GM18519 (cell line): ENCODE measurements around the gene U2AF1.
"Not testable (repeated sequence)": the region's sequence is repeated elsewhere in the genome, so short reads cannot be mapped to it uniquely, and the experiment has no call there.

Experiments
- ATAC-seq: cut with Tn5 transposase; IDR thresholded peaks from one replicate; pipeline ENCODE4 v1.9.1; 2021; ENCODE audit warnings: mild to moderate bottlenecking, moderate library complexity; ENCODE audit not compliant: unreplicated experiment, low FRiP score

U2AF1 gene, protein sequence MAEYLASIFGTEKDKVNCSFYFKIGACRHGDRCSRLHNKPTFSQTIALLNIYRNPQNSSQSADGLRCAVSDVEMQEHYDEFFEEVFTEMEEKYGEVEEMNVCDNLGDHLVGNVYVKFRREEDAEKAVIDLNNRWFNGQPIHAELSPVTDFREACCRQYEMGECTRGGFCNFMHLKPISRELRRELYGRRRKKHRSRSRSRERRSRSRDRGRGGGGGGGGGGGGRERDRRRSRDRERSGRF

DNA sequence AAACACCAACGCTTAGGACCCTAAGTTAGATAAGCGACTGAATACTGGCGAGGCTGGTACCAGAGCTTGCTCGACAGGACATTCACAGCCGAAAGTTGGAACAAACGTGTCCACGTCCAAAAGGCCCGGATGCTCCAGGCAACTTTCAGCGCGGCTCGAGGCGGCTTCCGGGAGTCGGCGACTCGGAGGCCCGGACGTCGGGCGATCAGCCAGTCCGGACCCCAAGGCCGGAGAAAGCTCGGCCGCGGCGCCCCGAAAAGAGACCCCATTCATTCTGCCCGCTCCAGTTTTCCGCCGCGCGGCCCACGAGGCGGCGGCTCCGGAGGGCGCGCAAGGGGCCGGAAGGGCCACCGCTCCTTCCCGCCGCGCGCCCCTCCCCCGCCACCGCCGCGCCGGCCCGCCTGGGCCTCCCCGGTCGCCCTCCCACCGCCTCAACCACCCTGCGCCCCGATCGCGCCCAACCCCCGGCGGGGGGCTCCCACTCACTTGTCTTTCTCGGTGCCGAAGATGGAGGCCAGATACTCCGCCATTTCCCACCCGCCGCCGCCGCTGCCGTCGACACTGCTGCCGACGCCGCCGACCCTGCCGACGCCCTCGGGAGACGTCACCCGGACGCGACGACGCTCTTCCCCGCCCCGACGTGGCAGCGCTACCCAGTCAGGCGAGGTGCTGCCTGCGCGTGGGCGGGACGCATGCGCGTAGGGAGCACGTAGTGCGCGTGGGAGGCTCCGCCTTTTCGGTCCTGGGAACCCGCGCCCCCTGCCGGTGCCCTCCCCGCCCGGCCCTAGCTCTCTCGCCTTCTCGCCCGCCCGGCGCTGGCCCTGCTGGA, at the start of gene U2AF1:
TSS of gene U2AF1 (minus strand) at position 606 of the 829 bp plus-strand sequence. CDS start at position 530, 76 bp downstream.
- not testable (repeated sequence) for ATAC-seq

DNA sequence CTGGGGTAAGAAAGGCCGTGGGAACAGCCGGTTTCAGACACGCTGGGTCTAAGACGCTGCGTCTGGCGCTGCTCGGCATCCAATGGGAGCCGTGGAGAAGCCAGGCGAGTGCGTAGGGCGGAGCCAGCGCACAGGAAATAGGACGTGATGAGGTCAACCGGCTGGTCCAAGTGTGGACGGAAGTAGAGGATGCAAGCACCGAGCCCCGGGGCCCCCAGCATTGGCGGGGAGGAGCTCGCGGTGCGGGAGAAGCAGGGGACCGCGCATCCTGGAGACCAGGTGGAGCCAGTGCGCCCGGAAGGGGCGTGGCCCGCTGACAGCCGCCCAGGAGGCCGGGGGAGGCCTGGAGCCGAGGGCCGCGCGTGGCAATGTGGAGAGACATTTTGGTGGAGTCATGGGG, 46.2 kb upstream of the U2AF1 start:
- ATAC-seq = not testable (repeated sequence)

DNA sequence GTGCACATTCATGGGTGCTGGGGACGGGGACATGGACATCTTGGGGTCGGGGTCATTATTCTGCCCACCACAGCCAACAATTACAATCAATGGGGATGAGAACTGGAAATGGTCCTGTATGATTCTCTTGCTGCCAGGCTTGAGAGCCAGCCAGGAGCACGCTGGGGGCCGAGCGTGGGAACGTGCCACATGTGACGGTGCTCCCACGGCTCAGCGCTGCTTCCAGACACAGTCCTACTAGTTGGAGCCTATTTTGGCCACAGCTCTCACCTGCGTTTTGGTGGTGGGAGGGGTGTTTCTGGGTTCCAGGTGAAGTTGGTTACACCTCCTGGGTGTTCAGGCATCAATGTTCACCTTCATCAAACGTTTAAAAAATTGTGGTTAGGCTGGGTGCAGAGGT, 42.0 kb upstream of the U2AF1 start:
- not testable (repeated sequence) for ATAC-seq

DNA sequence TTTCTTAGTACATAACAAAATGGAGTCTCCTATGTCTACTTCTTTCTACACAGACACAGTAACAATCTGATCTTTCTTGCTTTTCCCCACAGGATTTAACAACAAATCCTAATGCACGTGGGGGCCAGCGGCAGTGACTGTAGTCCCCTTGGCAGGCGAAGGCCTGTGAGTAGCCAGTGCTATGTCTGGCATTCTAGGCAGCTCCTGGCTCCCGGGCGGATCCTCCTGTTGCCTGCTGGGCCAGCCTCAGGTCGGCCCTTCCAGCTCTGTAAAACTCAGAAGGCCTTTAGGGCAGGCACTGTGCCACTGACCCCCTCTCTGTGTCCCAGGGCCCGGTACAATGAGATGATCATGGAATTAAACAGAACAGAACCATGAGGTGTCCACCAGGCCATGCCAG, 40.6 kb upstream of the U2AF1 start:
- ATAC-seq = not testable (repeated sequence)

DNA sequence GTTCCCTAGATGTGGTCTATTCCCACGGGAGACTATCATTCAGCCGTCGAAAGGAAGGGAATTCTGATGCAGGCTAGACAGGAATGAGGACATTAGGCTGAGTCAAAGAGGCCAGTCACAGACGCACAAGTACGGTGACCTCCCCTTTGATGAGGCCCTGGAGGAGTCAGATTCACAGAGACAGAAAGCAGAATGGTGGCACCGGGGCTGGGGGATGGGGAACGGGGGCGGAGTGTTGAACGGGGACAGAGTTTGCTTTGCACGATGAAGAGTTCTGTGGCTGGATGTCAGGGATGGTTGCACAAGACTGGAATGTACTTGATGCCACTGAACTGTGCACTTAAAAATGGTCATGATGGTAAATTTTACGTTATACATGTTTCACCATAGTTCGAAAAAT, 39.3 kb upstream of the U2AF1 start:
- not testable (repeated sequence) for ATAC-seq

DNA sequence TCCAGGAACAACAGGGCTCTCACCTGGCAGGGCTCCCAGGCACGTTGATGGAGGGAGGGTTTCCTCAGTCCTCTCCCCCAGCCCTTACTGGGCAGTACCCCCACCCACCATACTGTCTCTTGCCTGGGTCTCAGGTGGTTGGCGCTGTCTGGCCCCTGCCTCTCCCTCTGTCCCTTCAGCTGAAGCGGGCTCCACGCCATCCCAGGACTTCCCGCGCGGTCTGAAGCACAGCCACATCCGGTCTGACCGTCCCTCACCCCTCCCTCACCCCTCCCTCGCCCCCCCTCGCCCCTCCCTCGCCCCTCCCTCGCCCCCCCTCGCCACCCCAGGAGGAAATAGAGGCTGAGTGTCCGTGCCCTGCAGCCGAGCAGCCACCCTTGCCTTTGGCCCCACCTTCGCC, 34.0 kb upstream of the U2AF1 start:
- ATAC-seq = not testable (repeated sequence)

DNA sequence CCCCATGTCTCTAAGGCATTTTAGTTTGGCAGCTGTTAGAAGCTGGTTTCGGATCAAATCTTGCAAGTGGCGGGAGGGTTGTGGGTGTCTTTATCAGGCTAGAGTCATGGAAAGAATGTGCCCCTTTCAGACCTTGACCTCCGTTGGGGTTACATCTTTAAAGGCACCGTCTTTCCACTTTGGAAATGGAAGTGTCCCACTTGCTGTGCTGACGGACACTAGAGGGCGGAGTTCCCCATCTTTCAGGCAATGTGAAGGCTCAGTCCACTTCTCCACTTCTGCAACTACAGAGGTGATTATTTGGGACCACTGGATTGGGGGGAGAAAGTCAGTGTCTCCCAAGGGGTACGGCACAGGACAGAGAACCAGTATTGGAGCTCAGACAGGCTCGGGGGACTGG, 31.6 kb upstream of the U2AF1 start:
- not testable (repeated sequence) for ATAC-seq

DNA sequence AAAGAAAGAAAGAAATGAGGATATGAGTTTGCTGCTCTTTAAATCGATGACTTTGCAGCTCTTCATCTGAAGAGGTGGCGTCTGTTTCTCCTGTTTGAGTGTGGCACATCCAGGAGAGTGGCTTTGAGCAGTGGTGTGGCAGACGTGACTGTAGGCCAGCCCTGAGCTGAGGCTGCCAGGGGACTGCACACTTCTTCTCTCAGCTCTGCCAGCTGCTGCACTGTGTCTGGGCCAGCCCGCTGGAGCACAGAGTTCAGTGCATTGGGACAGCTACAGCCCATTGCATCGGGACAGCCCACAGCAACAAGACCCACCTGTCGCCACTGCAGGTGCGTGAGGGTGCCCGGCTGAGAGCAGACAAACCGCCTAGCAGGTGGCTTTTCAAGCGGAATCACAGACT, 27.1 kb upstream of the U2AF1 start:
- not testable (repeated sequence) for ATAC-seq

DNA sequence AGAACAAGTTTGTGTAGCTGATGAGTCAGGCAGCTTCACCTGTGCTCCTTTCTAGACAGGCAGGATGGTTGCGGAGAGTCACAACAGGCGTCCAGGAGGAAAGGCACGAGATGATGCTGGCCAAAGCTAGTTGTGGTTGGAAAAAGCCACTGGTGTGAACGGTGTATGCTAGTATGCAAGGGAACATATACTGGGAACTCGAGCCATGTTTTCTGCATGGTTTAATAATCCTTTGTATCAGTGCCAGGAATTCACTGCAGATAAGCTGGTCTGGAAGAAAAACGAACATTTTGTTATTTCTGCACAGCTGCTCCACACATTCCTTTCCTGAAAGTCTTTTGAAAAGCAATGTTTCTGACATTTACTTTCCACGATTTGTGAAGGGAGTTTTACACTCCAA, 22.7 kb upstream of the U2AF1 start:
- not testable (repeated sequence) for ATAC-seq

DNA sequence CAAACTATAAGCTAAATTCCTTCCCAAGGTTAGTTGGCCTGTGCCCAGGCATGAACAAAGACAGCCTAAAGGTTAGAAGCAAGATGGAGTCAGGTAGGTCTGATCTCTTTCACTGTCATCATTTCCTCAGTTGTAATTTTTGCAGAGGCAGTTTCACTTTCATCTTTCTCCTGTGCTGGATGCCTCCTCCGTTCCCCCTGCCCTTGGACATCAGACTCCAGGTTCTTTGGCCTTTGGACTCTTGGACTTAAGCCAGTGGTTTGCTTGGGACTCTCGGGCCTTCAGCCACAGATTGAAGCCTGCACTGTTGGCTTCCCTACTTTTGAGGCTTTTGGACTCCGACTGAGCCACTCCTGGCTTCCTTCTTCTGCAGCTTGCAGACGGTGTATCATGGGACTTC, 8.6 kb upstream of the U2AF1 start:
- ATAC-seq = not testable (repeated sequence)

DNA sequence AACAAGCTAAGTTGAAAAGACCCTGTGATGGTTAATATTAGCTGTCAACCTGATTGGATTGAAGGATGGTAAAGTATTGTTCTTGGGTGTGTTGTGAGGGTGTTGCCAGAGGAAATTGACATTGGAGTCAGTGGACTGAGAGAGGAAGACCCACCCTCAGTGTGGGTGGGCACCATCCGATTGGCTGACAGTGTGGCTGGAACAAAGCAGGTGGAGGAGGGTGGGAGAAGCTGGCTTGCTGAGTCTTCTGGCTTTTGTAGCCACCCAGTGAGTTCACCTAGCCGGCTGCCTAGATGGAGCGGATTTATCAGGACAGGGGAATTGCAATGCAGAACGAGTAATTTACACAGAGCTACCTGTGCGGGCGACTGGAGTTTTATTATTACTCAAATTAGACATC, 7.1 kb upstream of the U2AF1 start:
- ATAC-seq = not testable (repeated sequence)

DNA sequence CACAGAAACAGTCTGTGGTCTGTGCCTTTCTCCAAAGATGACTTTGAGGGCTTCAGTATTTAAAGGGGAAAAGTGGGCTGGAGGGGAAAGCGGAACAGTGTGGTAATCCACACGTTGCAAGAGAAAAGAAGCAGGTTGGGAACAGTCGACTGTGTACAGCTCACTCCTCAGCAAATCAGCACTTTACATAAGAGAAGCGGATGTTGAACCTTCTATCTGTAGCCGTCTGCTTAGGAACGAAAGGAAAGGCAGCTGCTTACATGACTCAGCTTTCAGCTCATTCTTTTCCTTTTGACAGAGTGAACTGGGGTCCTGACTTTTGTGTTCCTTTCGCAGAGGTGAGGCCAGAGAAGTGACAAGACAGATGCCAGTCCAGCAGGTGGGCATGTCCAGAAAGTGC, 1.6 kb upstream of the U2AF1 start:
- not testable (repeated sequence) for ATAC-seq

DNA sequence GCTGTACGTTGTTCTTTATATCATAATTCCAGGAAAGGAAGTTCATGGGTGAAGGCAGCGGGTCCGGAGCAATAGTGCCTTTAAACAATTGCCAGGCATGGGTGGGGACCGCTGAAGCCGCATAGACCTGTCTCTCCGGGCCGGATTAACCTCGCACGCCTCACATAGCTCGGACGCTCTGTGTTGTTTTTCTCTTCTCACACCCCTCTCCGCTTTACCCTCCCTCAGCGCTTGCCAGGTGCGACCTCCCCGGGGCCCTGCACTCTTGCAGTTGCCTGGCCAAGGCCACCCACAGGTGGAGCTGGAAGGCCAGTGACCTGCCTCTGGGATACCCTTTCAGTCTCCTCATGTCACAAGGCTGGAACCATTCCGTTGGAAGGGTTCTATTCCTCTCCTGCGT, 807 bp upstream of the U2AF1 start:
- ATAC-seq = not testable (repeated sequence)

DNA sequence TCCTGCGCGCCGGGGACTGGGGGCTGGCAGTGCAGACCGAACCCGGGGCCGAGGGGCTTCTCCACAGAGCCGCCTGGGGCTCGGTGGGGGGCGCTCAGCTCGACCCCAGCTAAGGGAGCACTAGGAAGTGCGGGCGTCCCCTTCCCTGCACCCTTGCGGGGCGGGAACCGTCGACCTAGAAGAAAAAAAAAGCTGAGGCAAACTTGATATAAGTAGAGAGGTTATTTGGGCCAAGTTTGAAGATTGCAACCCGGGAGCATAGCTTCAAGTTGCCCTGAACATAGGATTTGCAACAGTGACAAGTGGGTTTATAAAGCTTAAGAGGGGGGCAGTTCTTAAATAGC, 396 bp upstream of the U2AF1 start:
- not testable (repeated sequence) for ATAC-seq

DNA sequence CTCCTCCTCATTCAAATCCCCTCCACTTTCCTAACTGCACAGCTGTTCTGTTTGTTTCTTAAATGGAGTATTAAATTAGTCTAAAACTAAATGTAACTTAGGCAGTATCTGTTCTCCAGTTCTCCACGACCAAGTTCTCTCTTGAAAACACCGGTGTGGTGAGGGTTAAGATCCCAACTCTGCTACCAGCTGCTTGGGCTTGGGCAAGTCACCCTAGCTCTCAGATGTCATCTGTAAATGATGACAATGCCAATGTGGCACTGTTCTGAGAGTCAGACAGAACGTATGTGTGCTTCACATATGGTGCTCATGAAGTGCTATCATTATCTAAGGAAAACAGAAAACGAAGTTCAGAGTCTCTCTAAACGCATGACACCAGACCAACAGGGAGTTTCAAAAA, 2.7 kb downstream of the U2AF1 start:
- not testable (repeated sequence) for ATAC-seq

DNA sequence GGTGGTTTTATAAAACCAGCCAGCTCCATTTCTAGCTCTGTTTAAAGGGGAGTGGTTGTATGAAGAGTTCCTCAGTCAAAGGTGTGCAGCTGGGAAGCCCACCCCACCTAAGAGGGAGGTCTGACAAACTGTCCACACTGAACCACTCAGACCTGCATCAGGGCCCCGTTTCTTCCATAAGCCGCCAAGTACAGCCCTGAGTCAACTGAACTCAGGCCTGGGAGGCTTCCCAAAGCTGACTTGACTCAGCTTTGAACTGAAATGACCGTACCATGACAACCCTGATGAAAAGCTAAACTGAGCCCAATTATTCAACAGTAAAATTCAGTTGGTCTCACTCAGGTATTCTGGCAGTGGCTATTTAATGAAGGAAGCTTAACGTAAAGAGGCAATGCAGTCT, 5.1 kb downstream of the U2AF1 start:
- ATAC-seq = not testable (repeated sequence)

DNA sequence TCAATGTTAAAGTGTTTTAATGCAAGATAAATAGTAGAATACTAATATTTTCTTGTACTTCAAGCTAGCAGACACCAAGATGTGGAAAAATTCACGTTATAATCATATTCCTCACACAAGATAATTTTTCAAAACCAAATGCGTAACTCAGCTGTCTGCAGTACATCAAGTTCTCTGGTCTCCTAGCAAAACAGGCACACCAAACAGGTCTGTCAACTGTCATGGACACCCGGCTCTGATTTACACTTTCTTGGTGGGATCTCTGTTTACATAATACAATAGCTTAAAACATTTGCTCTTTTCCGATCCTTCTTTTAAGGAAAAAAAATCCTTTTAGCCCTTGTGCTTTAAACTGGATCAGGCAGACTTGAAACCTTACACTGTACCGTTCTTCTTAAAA, 5.7 kb downstream of the U2AF1 start:
- ATAC-seq = not testable (repeated sequence)

DNA sequence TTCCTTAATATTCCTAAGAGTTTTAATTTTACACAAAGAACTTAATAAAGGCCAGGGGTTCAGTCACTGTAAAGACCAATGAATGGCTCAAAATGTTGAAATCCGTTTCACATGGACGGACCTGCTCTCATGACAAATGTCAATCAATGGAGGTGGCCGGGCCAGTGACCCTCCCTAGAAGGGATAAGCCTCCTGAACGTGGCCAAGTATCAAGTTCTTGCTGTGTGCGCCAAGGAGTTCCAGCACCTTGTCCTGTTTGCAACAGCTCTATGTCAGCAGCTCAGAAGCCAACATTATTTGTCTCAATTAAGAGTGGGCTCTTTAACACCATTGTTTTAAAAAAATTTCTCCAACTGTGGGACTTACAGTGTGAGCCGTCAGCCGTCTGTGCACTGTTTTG, 6.4 kb downstream of the U2AF1 start:
- ATAC-seq = not testable (repeated sequence)

DNA sequence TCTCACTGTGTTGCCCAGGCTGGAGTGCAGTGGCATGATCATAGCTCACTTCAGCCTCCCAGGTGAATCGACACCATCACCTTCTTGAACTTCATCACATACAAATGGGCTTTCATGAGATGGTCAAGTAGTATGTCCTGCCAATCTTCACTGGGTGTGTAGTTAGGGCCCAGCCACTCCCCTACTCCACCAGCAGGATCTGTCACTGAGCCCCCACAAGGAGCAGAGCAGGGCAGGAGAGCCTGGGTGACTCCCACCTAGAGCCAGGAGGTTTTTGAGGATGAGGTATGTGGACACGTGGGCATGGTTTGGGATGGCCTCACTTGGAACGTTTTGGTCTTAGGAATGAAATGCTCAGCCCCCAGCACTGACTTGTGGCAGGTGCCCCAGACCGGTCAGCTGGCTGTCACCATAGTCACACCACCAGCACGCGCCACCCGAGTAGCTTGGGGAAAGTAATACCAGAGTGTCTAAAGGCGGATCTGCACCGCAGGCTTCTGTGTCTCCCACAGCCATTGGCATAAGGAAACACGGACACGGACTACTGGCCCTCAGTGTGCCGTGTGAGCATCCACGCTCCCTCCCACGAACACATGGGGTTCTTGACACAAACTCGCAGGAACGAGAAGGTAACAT, 15.3 kb downstream of the U2AF1 start:
- not testable (repeated sequence) for ATAC-seq

DNA sequence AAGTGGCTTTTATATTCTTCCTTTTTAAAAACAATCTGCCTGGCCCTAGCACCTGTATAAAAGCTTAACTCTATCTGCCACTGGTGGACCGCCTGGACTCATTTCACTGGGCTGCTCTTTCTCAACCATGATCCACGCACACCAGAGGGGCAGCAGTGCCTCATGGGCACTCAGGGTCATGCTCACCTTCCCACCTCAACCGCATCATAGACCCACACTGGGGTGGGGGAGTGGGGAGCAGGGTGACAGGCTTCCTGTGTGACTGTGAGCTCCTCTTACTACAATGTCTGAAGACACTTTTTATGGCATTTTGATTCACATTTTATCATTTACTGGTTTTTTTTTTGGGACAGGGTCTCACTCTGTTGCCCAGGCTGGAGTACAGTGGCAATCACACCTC, 16.4 kb downstream of the U2AF1 start:
- ATAC-seq = not testable (repeated sequence)

DNA sequence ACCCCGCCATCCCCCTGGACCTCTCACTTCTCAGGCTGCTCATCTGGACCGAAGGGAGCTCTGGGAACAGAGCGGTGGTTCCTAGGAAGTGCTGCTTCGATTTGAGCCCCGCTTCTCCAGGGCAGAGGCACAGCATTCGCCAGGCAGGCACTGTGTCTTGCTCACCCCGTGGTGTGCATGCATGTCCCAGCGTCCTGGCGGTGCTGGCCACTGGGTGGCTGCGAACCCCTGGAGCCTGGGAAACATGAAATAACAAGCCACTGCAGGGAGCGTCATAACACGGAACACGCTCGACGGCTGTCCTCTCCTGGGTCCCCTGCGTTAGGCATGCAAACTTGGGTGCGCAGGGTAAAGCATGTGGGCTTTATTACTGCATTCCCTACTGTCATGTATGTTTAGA, 17.9 kb downstream of the U2AF1 start:
- not testable (repeated sequence) for ATAC-seq
